B cell (primary cell): ENCODE results near the gene PHLPP1. TPM values are rescaled to one million over a fixed set of nuclear protein-coding genes. Genes with fewer than 3 reads are reported as not detected.

ENCODE experiments used
- ATAC-seq: fragments of 200-7000 bp; cut with Tn5 transposase; one replicate; pipeline ENCODE4 v1.10.0; 2021; ENCODE audit warnings: low read depth, mild to moderate bottlenecking, moderate number of reproducible peaks, moderate library complexity
- CTCF ChIA-PET: fragments of 350-600 bp; sonication (Branson Sonifier 250); formaldehyde crosslinking; loops from one replicate; lab custom pipeline; 2021; ENCODE audit warnings: antibody characterized with exemption, inconsistent platforms; lab: Charles Lee
- POLR2A ChIA-PET: fragments of 350-600 bp; sonication (Branson Sonifier 250); formaldehyde crosslinking; loops from one replicate; lab custom pipeline; 2021; ENCODE audit warnings: antibody characterized with exemption; lab: Charles Lee
- DNase-seq: peaks from one replicate; pipeline ENCODE4 v3.0.0; 2013
- H2AFZ ChIP-seq: 2 replicates; pipeline ENCODE4 v1.6.1; 2012; ENCODE audit warnings: mild to moderate bottlenecking, low read depth, low read length; ENCODE audit not compliant: insufficient read depth, poor library complexity, severe bottlenecking
- H3K27ac ChIP-seq, 2 donors: 1 replicate in 1 of 2; 2 replicates in 1 of 2; pipeline ENCODE4 v1.5.1; 2012 to 2013; ENCODE audit warnings: low read length in 2 of 2, mild to moderate bottlenecking in 2 of 2, moderate library complexity in 1 of 2
- H3K27me3 ChIP-seq, 4 experiments: fragments of 200-600 bp in 1 of 4; sonication (generic) in 1 of 4; replicated peaks in 1 of 4; 1 replicate in 2 of 4; 2 replicates in 2 of 4; pipeline versions ENCODE4 v1.6.1 to v1.7.0; 2013 to 2016; ENCODE audit warnings: low read length in 3 of 4, mild to moderate bottlenecking in 2 of 4, mixed read lengths in 1 of 4, moderate library complexity in 1 of 4; ENCODE audit not compliant: insufficient read depth in 4 of 4, control insufficient read depth in 3 of 4; ENCODE audit errors: control extremely low read depth in 1 of 4
- H3K36me3 ChIP-seq, 2 experiments: replicated peaks in 1 of 2; 1 replicate in 1 of 2; 2 replicates in 1 of 2; pipeline versions ENCODE4 v1.6.1 to v1.7.1; 2013; ENCODE audit warnings: low read length in 1 of 2; ENCODE audit not compliant: insufficient read depth in 2 of 2, control insufficient read depth in 1 of 2; ENCODE audit errors: control extremely low read depth in 1 of 2, extremely low read depth in 1 of 2
- H3K4me1 ChIP-seq, 2 donors: fragments of 200-600 bp in 1 of 2; sonication (generic) in 1 of 2; 1 replicate in 1 of 2; 2 replicates in 1 of 2; pipeline versions ENCODE4 v1.5.1 to v1.6.1; 2013 to 2017; ENCODE audit warnings: low read length in 2 of 2; ENCODE audit not compliant: control insufficient read depth in 2 of 2, insufficient read depth in 2 of 2
- H3K4me2 ChIP-seq: replicated peaks from 2 replicates; pipeline ENCODE3; 2012; ENCODE audit warnings: mild to moderate bottlenecking, low read depth, low read length; ENCODE audit not compliant: poor library complexity, severe bottlenecking
- H3K4me3 ChIP-seq, 5 experiments: fragments of 200-600 bp in 1 of 5; sonication (generic) in 1 of 5; 1 replicate in 3 of 5; 2 replicates in 2 of 5; pipeline versions ENCODE4 v1.5.1 to v1.7.0; 2011 to 2016; ENCODE audit warnings: low read length in 4 of 5, mild to moderate bottlenecking in 4 of 5, low read depth in 2 of 5, control low read depth in 1 of 5, moderate library complexity in 1 of 5; ENCODE audit not compliant: insufficient read depth in 1 of 5; ENCODE audit errors: control extremely low read depth in 1 of 5, extremely low read depth in 1 of 5
- H3K79me2 ChIP-seq: fragments of 200-600 bp; sonication (generic); one replicate; pipeline ENCODE4 v1.6.0; 2016; ENCODE audit warnings: low read length; ENCODE audit not compliant: control insufficient read depth, insufficient read depth
- H3K9ac ChIP-seq: fragments of 200-600 bp; sonication (generic); 2 replicates; pipeline ENCODE4 v1.6.1; 2017; ENCODE audit warnings: mild to moderate bottlenecking, low read length, moderate library complexity
- H3K9me3 ChIP-seq, 3 donors: one replicate each; pipeline versions ENCODE4 v1.6.1 to v1.7.1; 2013; ENCODE audit warnings: low read length in 2 of 3; ENCODE audit not compliant: control insufficient read depth in 2 of 3, insufficient read depth in 1 of 3; ENCODE audit errors: control extremely low read depth in 1 of 3
- H4K20me1 ChIP-seq: 2 replicates; pipeline ENCODE4 v1.6.0; 2012; ENCODE audit warnings: mild to moderate bottlenecking, low read length; ENCODE audit not compliant: insufficient read depth, control insufficient read depth, poor library complexity, severe bottlenecking
- H3K27ac Mint-ChIP-seq: one replicate; pipeline ENCODE4 v1.8.0; 2021; ENCODE audit warnings: mixed read lengths
- H3K27me3 Mint-ChIP-seq: one replicate; pipeline ENCODE4 v1.8.0; 2021; ENCODE audit warnings: mixed read lengths
- H3K4me1 Mint-ChIP-seq: one replicate; pipeline ENCODE4 v1.8.0; 2021; ENCODE audit warnings: mixed read lengths
- H3K4me3 Mint-ChIP-seq: one replicate; pipeline ENCODE4 v1.8.0; 2021; ENCODE audit warnings: mixed read lengths
- H3K9me3 Mint-ChIP-seq: one replicate; pipeline ENCODE4 v1.8.0; 2022; ENCODE audit warnings: mixed read lengths; ENCODE audit not compliant: insufficient read depth
- CTCF ChIP-seq: fragments of 200-600 bp; IDR thresholded peaks from one replicate; pipeline ENCODE4 v1.8.0; 2022; ENCODE audit warnings: antibody characterized with exemption, mild to moderate bottlenecking
- EZH2 ChIP-seq: IDR thresholded peaks from 2 replicates; pipeline ENCODE4 v1.6.1; 2012; ENCODE audit warnings: borderline replicate concordance, low read depth, mild to moderate bottlenecking, moderate library complexity, low read length; ENCODE audit not compliant: insufficient read depth, poor library complexity, severe bottlenecking
- WGBS: methylation state at CpG from one replicate; pipeline ENCODE4 v1.1.5; 2013; ENCODE audit warnings: missing lambda C conversion rate; ENCODE audit not compliant: insufficient coverage; 5-methylcytosine and 5-hydroxymethylcytosine counted together
- intact Hi-C: fragments of 100-400 bp; cut with micrococcal nuclease; formaldehyde crosslinking; loops from one replicate; pipeline ENCODE4 v1.10.0; 2022
- polyA plus RNA-seq: library from polyadenylated mRNA; depleted of rRNA; stranded (reverse); fragments of >200 nt; gene quantifications from 2 replicates; pipeline ENCODE4 v1.2.3, GENCODE V29; 2012
- total RNA-seq, 2 donors: library from RNA; stranded (reverse); fragments of 120-200 nt in 1 of 2; gene quantifications; 1 replicate in 1 of 2; 2 replicates in 1 of 2; pipeline versions ENCODE4 v1.2.3 to v1.2.4, GENCODE V29; 2013 to 2022

Gene PHLPP1
- total and polyA plus RNA-seq, 2 donors (not counting 1 experiment from before 2014, with no cell fraction given) = 3.0 to 20.7 TPM

GRCh38 chr18:62987859-62988258, 272.5 kb downstream of the PHLPP1 start:
- ATAC-seq = no peak
- no peaks in the 10 kb centered on the region for H3K36me3 ChIP-seq
- no peak overlapping the region for H2AFZ ChIP-seq
- WGBS = 84% methylated on average over 11 of the region's 11 CpGs
- Mint-ChIP-seq H3K9me3 (no peaks in the 10 kb centered on the region), H3K27ac (no peak overlapping the region), H3K4me1 (no peaks in the 10 kb centered on the region), H3K27me3 (peaks cover 3% of the 10 kb centered on the region), H3K4me3 (no peak overlapping the region)
- POLR2A ChIA-PET = no interaction called here
- H3K27ac ChIP-seq = no peak overlapping the region
- no peak overlapping the region for H3K4me3 ChIP-seq
- no peak overlapping the region for H3K9ac ChIP-seq
- H4K20me1 ChIP-seq = no peaks in the 10 kb centered on the region
- CTCF ChIA-PET = no interaction called here
- no peaks in the 10 kb centered on the region for H3K79me2 ChIP-seq
- intact Hi-C loops = no loop called here
- TF ChIP-seq CTCF (no peak), EZH2 (no peak)
- no peaks in the 10 kb centered on the region for H3K9me3 ChIP-seq
- H3K27me3 ChIP-seq = peaks cover 0 to 3% (median 0%) of the 10 kb centered on the region in 4 experiments
- H3K4me2 ChIP-seq = no peak overlapping the region
- DNase-seq = no peak
- H3K4me1 ChIP-seq = no peaks in the 10 kb centered on the region

GRCh38 chr18:62988471-62988870, 273.1 kb downstream of the PHLPP1 start:
- Histone ChIP-seq H3K27ac (no peak overlapping the region), H3K9ac (no peak overlapping the region), H3K9me3 (no peaks in the 10 kb centered on the region), H3K27me3 (peaks cover 0 to 3% (median 0%) of the 10 kb centered on the region in 4 experiments), H3K4me2 (no peak overlapping the region), H4K20me1 (no peaks in the 10 kb centered on the region), H3K36me3 (no peaks in the 10 kb centered on the region), H3K4me1 (no peaks in the 10 kb centered on the region), H2AFZ (no peak overlapping the region), H3K79me2 (no peaks in the 10 kb centered on the region), H3K4me3 (no peak overlapping the region)
- no peak for ATAC-seq
- H3K4me1 Mint-ChIP-seq = no peaks in the 10 kb centered on the region
- H3K4me3 Mint-ChIP-seq = no peak overlapping the region
- intact Hi-C loops = no loop called here
- peaks cover 5% of the 10 kb centered on the region for H3K27me3 Mint-ChIP-seq
- ChIA-PET CTCF (no interaction called here), POLR2A (no interaction called here)
- 96% methylated on average over 5 of the region's 5 CpGs for WGBS
- H3K9me3 Mint-ChIP-seq = no peaks in the 10 kb centered on the region
- H3K27ac Mint-ChIP-seq = no peak overlapping the region
- TF ChIP-seq CTCF = no peak
- TF ChIP-seq EZH2 = no peak
- DNase-seq = no peak
